ENCODE measurements around the gene GNAO1.
A peak's percentile ranks its signal among the peaks of the same experiment; 100 is the strongest.
"Not testable (repeated sequence)": the region's sequence is repeated elsewhere in the genome, so short reads cannot be mapped to it uniquely, and the experiment has no call there.

Gene GNAO1

GRCh38 chr16:56369202-56369601 is 177.9 kb downstream of the GNAO1 start:
- no peak for DNase-seq

GRCh38 chr16:56370185-56370874 is 179.0 kb downstream of the GNAO1 start:
- DNase-seq = no peak

GRCh38 chr16:56370875-56371659 is 179.8 kb downstream of the GNAO1 start:
- no peak for DNase-seq

- DNase-seq = no peak
Observed at GRCh38 chr16:56371660-56371937, 180.3 kb downstream of the GNAO1 start.

GRCh38 chr16:56372013-56372634 is 180.8 kb downstream of the GNAO1 start:
- DNase-seq = no peak

- DNase-seq = no peak
Observed at GRCh38 chr16:56373003-56373402, 181.7 kb downstream of the GNAO1 start.

GRCh38 chr16:56375792-56376191 is 184.5 kb downstream of the GNAO1 start:
- not testable (repeated sequence) for DNase-seq

- DNase-seq = not testable (repeated sequence)
Observed at GRCh38 chr16:56379044-56379443, 187.8 kb downstream of the GNAO1 start.

- not testable (repeated sequence) for DNase-seq
Observed at GRCh38 chr16:56380778-56381485, 189.6 kb downstream of the GNAO1 start.

- no peak for DNase-seq
Observed at GRCh38 chr16:56382459-56382858, 191.2 kb downstream of the GNAO1 start.

GRCh38 chr16:56382901-56383355 is 191.6 kb downstream of the GNAO1 start:
- peak; percentile 40 for DNase-seq

GRCh38 chr16:56384074-56384721 is 192.9 kb downstream of the GNAO1 start:
- DNase-seq = no peak

- DNase-seq = no peak
Observed at GRCh38 chr16:56387396-56387795, 196.1 kb downstream of the GNAO1 start.

- DNase-seq = no peak
Observed at GRCh38 chr16:56388209-56388608, 196.9 kb downstream of the GNAO1 start.

- DNase-seq = peak; percentile 40
Observed at GRCh38 chr16:56389554-56389953, 198.3 kb downstream of the GNAO1 start.

GRCh38 chr16:56396724-56397123 is 205.4 kb downstream of the GNAO1 start:
- DNase-seq = not testable (repeated sequence)

- no peak for DNase-seq
Observed at GRCh38 chr16:56399047-56399446, 207.8 kb downstream of the GNAO1 start.

GRCh38 chr16:56399486-56399885 is 208.2 kb downstream of the GNAO1 start:
- no peak for DNase-seq

GRCh38 chr16:56400458-56400857 is 209.2 kb downstream of the GNAO1 start:
- DNase-seq = no peak

GRCh38 chr16:56401482-56401881 is 210.2 kb downstream of the GNAO1 start:
- peak; percentile 42 for DNase-seq

GRCh38 chr16:56405977-56406672 is 214.8 kb downstream of the GNAO1 start:
- no peak for DNase-seq

Measured in 8988T (cell line).